ENCODE results near the gene ERICH6B.

Gene ERICH6B

DNA sequence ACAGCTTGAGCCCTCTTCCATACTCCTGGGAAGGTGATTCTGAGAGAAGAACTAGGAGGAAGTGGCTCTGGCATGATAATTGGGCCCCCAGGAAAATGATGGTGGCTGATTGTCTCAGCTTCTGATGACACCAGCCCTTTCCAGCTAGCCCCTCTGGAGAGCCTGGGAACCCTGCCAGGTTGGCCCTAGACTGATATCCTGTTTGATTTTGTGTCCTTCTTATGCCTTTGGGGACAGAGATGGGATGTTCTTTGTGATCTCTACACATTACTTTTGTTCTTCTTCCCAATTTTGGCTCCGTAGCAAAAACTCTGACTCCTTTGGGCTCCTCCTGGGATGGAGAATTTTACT lies 39.7 kb downstream of the ERICH6B start:
- Histone ChIP-seq H4K20me1 (ENCODE audit: control insufficient read depth, insufficient read depth, low read depth, low read length) (no peaks in the 10 kb centered on the region), H3F3A (ENCODE audit: control insufficient read depth, insufficient read depth) (no peaks in the 10 kb centered on the region), H3K4me2 (ENCODE audit: low read length) (no peak overlapping the region), H3K36me3 (ENCODE audit: control insufficient read depth, low read length) (no peaks in the 10 kb centered on the region), H3K9me3 (ENCODE audit: control insufficient read depth, insufficient read depth, low read length) (no peaks in the 10 kb centered on the region), H3K9me2 (replicated peaks; ENCODE audit: control insufficient read depth, low read length) (no peaks in the 10 kb centered on the region), H3K27me3 (ENCODE audit: control insufficient read depth, low read length) (no peaks in the 10 kb centered on the region), H3K4me3 (ENCODE audit: low read length) (no peak overlapping the region), H3K79me2 (ENCODE audit: control insufficient read depth, low read length) (no peaks in the 10 kb centered on the region), H3K4me1 (ENCODE audit: control insufficient read depth, low read length) (no peaks in the 10 kb centered on the region), H3K27ac (ENCODE audit: low read depth, low read length) (no peak overlapping the region)
- TF ChIP-seq, protein P1, sequence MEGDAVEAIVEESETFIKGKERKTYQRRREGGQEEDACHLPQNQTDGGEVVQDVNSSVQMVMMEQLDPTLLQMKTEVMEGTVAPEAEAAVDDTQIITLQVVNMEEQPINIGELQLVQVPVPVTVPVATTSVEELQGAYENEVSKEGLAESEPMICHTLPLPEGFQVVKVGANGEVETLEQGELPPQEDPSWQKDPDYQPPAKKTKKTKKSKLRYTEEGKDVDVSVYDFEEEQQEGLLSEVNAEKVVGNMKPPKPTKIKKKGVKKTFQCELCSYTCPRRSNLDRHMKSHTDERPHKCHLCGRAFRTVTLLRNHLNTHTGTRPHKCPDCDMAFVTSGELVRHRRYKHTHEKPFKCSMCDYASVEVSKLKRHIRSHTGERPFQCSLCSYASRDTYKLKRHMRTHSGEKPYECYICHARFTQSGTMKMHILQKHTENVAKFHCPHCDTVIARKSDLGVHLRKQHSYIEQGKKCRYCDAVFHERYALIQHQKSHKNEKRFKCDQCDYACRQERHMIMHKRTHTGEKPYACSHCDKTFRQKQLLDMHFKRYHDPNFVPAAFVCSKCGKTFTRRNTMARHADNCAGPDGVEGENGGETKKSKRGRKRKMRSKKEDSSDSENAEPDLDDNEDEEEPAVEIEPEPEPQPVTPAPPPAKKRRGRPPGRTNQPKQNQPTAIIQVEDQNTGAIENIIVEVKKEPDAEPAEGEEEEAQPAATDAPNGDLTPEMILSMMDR (IDR thresholded peaks at IDR 0.05; ENCODE audit: low read depth, low read length, poor library complexity, severe bottlenecking) = no peak
- no peak for TF ChIP-seq EZH2phosphoT487 (IDR thresholded peaks at IDR 0.05; ENCODE audit: borderline replicate concordance, low read length)

DNA sequence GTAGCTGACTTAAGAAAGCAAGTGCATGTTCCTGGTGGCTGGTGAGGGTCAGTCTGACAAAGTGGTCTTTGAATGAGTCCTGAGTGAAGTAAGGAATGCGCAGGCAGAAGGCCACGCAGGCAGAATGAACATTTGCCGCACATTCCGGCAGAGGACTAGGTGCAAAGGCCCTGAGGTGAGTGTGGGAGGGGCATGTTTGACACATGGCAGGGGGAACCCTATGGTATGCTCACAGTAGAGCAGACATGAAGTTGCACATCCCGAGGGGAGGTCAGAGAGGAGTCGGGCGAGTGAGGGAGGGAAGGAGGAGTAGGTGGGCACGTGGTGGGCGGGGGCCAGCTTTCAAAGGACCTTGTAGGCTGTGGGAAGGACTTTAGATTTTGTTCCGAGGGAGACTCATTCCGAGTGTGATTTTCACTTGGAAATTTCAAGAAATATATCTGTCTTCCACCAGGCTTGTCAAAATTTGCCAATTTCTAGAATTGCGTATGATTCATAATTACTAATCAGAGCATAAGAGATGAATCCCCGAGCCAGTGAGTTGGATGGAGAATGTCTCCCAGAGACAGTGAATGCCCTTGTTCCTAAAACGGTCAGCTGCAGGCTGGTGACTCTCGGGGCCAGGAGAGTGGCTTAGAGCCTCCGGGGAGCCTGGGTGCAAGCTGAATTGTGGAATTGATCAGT lies 40.3 kb downstream of the ERICH6B start:
- Histone ChIP-seq H4K20me1 (ENCODE audit: control insufficient read depth, insufficient read depth, low read depth, low read length) (no peaks in the 10 kb centered on the region), H3K4me2 (ENCODE audit: low read length) (no peak overlapping the region), H3K27me3 (ENCODE audit: control insufficient read depth, low read length) (no peaks in the 10 kb centered on the region), H3K27ac (ENCODE audit: low read depth, low read length) (no peak overlapping the region), H3K79me2 (ENCODE audit: control insufficient read depth, low read length) (no peaks in the 10 kb centered on the region), H3K9me2 (replicated peaks; ENCODE audit: control insufficient read depth, low read length) (no peaks in the 10 kb centered on the region), H3K4me1 (ENCODE audit: control insufficient read depth, low read length) (no peaks in the 10 kb centered on the region), H3F3A (ENCODE audit: control insufficient read depth, insufficient read depth) (no peaks in the 10 kb centered on the region), H3K4me3 (ENCODE audit: low read length) (no peak overlapping the region), H3K36me3 (ENCODE audit: control insufficient read depth, low read length) (no peaks in the 10 kb centered on the region), H3K9me3 (ENCODE audit: control insufficient read depth, insufficient read depth, low read length) (no peaks in the 10 kb centered on the region)
- TF ChIP-seq, protein P1 (IDR thresholded peaks at IDR 0.05; ENCODE audit: low read depth, low read length, poor library complexity, severe bottlenecking) = no peak
- TF ChIP-seq EZH2phosphoT487 (IDR thresholded peaks at IDR 0.05; ENCODE audit: borderline replicate concordance, low read length) = no peak

DNA sequence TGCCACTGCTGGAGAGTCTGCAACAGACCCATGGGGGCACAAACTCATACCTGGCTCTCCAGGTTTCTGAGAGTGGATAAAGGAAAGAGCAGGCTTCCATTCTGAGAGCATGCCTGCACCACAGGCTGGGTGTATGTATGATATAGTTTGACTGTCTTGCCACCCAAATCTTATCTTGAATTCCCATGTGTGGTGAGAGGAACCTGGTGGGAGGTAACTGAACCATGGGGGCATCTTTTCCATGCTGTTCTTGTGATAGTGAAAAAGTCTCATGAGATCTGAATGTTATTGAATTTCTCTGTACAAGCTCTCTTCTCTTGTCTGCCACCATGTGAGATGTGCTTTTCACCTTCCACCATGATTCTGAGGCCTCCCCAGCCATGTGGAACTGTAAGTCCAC lies 50.2 kb downstream of the ERICH6B start:
- Histone ChIP-seq H3K36me3 (ENCODE audit: control insufficient read depth, low read length) (no peaks in the 10 kb centered on the region), H3K79me2 (ENCODE audit: control insufficient read depth, low read length) (no peaks in the 10 kb centered on the region), H3K4me1 (ENCODE audit: control insufficient read depth, low read length) (no peaks in the 10 kb centered on the region), H3K4me3 (ENCODE audit: low read length) (no peak overlapping the region), H3K27ac (ENCODE audit: low read depth, low read length) (no peak overlapping the region), H3K27me3 (ENCODE audit: control insufficient read depth, low read length) (no peaks in the 10 kb centered on the region), H3K4me2 (ENCODE audit: low read length) (no peak overlapping the region), H3K9me3 (ENCODE audit: control insufficient read depth, insufficient read depth, low read length) (no peaks in the 10 kb centered on the region), H3F3A (ENCODE audit: control insufficient read depth, insufficient read depth) (no peaks in the 10 kb centered on the region), H3K9me2 (replicated peaks; ENCODE audit: control insufficient read depth, low read length) (no peaks in the 10 kb centered on the region), H4K20me1 (ENCODE audit: control insufficient read depth, insufficient read depth, low read depth, low read length) (no peaks in the 10 kb centered on the region)
- no peak for TF ChIP-seq EZH2phosphoT487 (IDR thresholded peaks at IDR 0.05; ENCODE audit: borderline replicate concordance, low read length)
- TF ChIP-seq, protein P1 (IDR thresholded peaks at IDR 0.05; ENCODE audit: low read depth, low read length, poor library complexity, severe bottlenecking) = no peak
